ENCODE results near the gene CTNNA3. TPM values are rescaled to one million over a fixed set of nuclear protein-coding genes. Genes with fewer than 3 reads are reported as not detected.

The CTNNA3 gene
- polyA plus RNA-seq, 1 experiment = 0.26 TPM

DNA sequence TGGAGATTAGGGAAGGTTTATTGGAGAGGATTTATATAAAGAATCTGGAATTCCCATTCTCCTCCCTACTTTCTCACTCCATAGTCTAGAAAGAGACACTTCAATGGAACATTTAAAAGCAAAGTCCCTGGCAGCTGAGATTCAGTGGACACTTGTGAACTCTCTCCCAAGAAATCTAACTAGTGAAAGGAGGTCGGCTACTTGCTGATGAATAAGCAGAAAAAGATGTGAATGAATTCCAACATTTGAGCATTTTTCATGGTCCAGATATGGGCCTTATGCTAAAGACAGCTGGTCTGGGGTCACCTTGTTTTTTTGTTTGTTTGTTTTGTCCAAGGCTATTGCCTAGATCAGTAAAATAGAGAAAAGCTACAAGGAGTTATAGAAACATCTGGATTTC, 911.2 kb downstream of the CTNNA3 start:
- Histone ChIP-seq H3K27ac (ENCODE audit: low read depth, low read length) (no peak overlapping the region), H3K4me3 (ENCODE audit: low read depth, low read length) (no peak overlapping the region), H3K27me3 (ENCODE audit: control insufficient read depth, insufficient read depth, low read length) (no peaks in the 10 kb centered on the region), H3K9me3 (ENCODE audit: control insufficient read depth, insufficient read depth, low read length) (no peaks in the 10 kb centered on the region)
- DNase-seq (ENCODE audit: low read depth, low spot score) = no peak
- POLR2A ChIA-PET = no interaction called here
- CTCF ChIA-PET = no interaction called here
- TF ChIP-seq, protein P1, sequence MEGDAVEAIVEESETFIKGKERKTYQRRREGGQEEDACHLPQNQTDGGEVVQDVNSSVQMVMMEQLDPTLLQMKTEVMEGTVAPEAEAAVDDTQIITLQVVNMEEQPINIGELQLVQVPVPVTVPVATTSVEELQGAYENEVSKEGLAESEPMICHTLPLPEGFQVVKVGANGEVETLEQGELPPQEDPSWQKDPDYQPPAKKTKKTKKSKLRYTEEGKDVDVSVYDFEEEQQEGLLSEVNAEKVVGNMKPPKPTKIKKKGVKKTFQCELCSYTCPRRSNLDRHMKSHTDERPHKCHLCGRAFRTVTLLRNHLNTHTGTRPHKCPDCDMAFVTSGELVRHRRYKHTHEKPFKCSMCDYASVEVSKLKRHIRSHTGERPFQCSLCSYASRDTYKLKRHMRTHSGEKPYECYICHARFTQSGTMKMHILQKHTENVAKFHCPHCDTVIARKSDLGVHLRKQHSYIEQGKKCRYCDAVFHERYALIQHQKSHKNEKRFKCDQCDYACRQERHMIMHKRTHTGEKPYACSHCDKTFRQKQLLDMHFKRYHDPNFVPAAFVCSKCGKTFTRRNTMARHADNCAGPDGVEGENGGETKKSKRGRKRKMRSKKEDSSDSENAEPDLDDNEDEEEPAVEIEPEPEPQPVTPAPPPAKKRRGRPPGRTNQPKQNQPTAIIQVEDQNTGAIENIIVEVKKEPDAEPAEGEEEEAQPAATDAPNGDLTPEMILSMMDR (IDR thresholded peaks at IDR 0.05; ENCODE audit: low read depth, low read length) = no peak

DNA sequence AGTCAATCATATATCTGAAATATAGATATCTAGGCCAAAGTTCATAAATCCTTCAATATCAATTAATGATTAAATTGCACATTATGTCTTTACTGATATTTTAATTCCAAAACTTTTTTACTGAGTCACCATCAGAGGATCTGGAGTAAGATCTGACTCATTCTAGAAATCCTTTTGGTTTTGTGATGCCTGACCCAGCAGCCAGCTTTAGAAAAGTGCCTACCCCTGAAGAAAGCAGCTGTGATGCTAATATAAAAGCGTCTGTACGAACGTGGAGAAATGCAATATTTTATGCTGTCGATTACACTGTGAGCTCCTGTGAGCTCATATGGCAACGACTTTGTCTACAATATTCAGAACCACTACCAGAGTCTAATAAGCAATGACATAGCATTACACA, 912.7 kb downstream of the CTNNA3 start:
- Histone ChIP-seq H3K9me3 (ENCODE audit: control insufficient read depth, insufficient read depth, low read length) (no peaks in the 10 kb centered on the region), H3K4me3 (ENCODE audit: low read depth, low read length) (no peak overlapping the region), H3K27me3 (ENCODE audit: control insufficient read depth, insufficient read depth, low read length) (no peaks in the 10 kb centered on the region), H3K27ac (ENCODE audit: low read depth, low read length) (no peak overlapping the region)
- CTCF ChIA-PET = no interaction called here
- DNase-seq (ENCODE audit: low read depth, low spot score) = no peak
- POLR2A ChIA-PET = no interaction called here
- TF ChIP-seq, protein P1 (IDR thresholded peaks at IDR 0.05; ENCODE audit: low read depth, low read length) = no peak

DNA sequence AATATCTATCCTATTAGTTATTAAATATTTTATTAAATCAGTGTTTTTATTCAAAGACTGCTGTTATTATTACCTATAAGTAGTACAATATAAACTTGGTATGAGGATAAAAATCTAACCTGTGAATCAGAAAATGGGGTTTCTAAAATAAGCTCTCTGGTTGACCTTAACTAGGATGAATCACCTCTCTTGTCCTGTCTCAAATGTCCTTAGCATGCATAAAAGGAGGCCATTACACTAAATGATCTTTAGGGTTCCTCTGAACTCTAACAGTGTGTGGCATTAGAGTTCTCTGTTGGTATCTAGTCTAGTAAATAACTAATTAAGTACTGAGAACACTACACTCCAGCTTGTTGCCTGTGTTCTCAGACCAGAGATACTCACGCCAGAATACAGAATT, 913.2 kb downstream of the CTNNA3 start:
- DNase-seq (ENCODE audit: low read depth, low spot score) = no peak
- Histone ChIP-seq H3K9me3 (ENCODE audit: control insufficient read depth, insufficient read depth, low read length) (no peaks in the 10 kb centered on the region), H3K4me3 (ENCODE audit: low read depth, low read length) (no peak overlapping the region), H3K27me3 (ENCODE audit: control insufficient read depth, insufficient read depth, low read length) (no peaks in the 10 kb centered on the region), H3K27ac (ENCODE audit: low read depth, low read length) (no peak overlapping the region)
- TF ChIP-seq, protein P1 (IDR thresholded peaks at IDR 0.05; ENCODE audit: low read depth, low read length) = no peak
- CTCF ChIA-PET = no interaction called here
- POLR2A ChIA-PET = no interaction called here

DNA sequence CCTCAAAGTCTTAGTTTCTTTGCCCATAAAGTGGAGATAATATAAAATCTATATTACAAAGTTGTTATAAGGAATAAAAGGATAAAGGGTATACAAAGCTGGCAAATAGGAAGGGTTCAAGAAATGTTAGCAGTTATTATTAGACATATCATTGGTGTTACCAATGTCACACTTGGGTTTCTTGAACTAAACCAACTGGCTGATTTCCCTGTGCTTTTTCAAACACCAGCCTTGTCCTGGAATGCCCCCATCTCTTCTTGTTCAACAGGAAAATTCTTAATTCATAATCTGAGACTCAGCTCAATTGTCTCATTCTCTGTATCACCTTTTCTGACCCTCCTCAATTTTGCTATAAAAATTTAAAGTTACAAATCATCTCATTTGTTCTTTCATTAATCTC, 913.9 kb downstream of the CTNNA3 start:
- CTCF ChIA-PET = no interaction called here

DNA sequence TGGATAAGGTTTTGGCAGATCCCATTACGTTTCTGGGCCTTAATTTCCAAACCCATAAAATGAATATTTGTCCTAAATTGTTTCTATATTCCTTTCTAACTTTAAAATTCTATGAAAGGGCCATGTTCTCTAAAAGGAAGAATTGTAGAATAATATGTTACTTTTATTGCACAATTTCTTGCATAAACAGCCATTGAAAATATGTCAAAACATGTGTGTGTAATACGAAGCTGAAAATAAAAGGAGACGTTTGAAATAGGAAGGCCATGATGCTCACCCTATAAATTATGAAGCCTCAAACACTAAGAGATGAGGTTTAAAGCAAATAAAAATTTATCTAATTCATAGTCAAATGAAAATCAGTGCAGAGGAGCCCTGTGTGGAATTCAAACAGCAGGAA, 915.2 kb downstream of the CTNNA3 start:
- ChIA-PET CTCF (no interaction called here), POLR2A (no interaction called here)
- Histone ChIP-seq H3K27ac (ENCODE audit: low read depth, low read length) (no peak overlapping the region), H3K9me3 (ENCODE audit: control insufficient read depth, insufficient read depth, low read length) (no peaks in the 10 kb centered on the region), H3K4me3 (ENCODE audit: low read depth, low read length) (no peak overlapping the region), H3K27me3 (ENCODE audit: control insufficient read depth, insufficient read depth, low read length) (no peaks in the 10 kb centered on the region)
- no peak for DNase-seq (ENCODE audit: low read depth, low spot score)
- TF ChIP-seq, protein P1 (IDR thresholded peaks at IDR 0.05; ENCODE audit: low read depth, low read length) = no peak

More for the DNA sequence above, 913.9 kb downstream of the CTNNA3 start:
- Histone ChIP-seq H3K4me3 (ENCODE audit: low read depth, low read length) (no peak overlapping the region), H3K27ac (ENCODE audit: low read depth, low read length) (no peak overlapping the region), H3K9me3 (ENCODE audit: control insufficient read depth, insufficient read depth, low read length) (no peaks in the 10 kb centered on the region), H3K27me3 (ENCODE audit: control insufficient read depth, insufficient read depth, low read length) (no peaks in the 10 kb centered on the region)
- TF ChIP-seq, protein P1 (IDR thresholded peaks at IDR 0.05; ENCODE audit: low read depth, low read length) = no peak
- POLR2A ChIA-PET = no interaction called here
- DNase-seq (ENCODE audit: low read depth, low spot score) = no peak
